ENCODE results near the gene CAMK1G.

Gene CAMK1G

GRCh38 chr1:209620487-209620884 lies 37.0 kb downstream of the CAMK1G start:
- DNase-seq = no peak

GRCh38 chr1:209621286-209621685 lies 37.8 kb downstream of the CAMK1G start:
- no peak for DNase-seq

GRCh38 chr1:209621741-209622655 lies 38.5 kb downstream of the CAMK1G start:
- no peak for DNase-seq

- no peak for DNase-seq
Measured at GRCh38 chr1:209622841-209623829, 39.6 kb downstream of the CAMK1G start.

GRCh38 chr1:209624558-209625549 lies 41.3 kb downstream of the CAMK1G start:
- DNase-seq = no peak

- DNase-seq = no peak
Measured at GRCh38 chr1:209625791-209626285, 42.3 kb downstream of the CAMK1G start.

GRCh38 chr1:209626346-209627026 lies 43.0 kb downstream of the CAMK1G start:
- DNase-seq = no peak

- no peak for DNase-seq
Measured at GRCh38 chr1:209627027-209627731, 43.7 kb downstream of the CAMK1G start.

GRCh38 chr1:209627732-209628196 lies 44.2 kb downstream of the CAMK1G start:
- DNase-seq = peak; percentile 32 to 70 (median 54)

GRCh38 chr1:209628618-209629299 lies 45.2 kb downstream of the CAMK1G start:
- DNase-seq = no peak

GRCh38 chr1:209629621-209630382 lies 46.3 kb downstream of the CAMK1G start:
- no peak for DNase-seq

GRCh38 chr1:209630383-209631225 lies 47.1 kb downstream of the CAMK1G start:
- no peak for DNase-seq

- DNase-seq = no peak
Measured at GRCh38 chr1:209633335-209633997, 50.0 kb downstream of the CAMK1G start.

GRCh38 chr1:209634005-209634737 lies 50.7 kb downstream of the CAMK1G start:
- DNase-seq = no peak

GRCh38 chr1:209635850-209636249 lies 52.3 kb downstream of the CAMK1G start:
- no peak for DNase-seq

GRCh38 chr1:209641832-209642172 lies 58.3 kb downstream of the CAMK1G start:
- no peak for DNase-seq

GRCh38 chr1:209642816-209643215 lies 59.3 kb downstream of the CAMK1G start:
- DNase-seq = no peak

All from T-helper 2 cell (primary cell).